ENCODE measurements around the gene NAPEPLD.

GRCh38 chr7:103124429-103124979, 24.4 kb downstream of the NAPEPLD start:
- no peak for TF ChIP-seq CTCF (conservative IDR thresholded peaks at IDR 0.05; ENCODE audit: low read depth, low read length)
- TF ChIP-seq EZH2 (IDR thresholded peaks at IDR 0.05; ENCODE audit: borderline replicate concordance, low read depth, low read length, poor library complexity, severe bottlenecking): no peak
